Right ventricle myocardium superior (tissue), 1 donor: Measurements from ENCODE around the gene HECTD1. TPM values are rescaled to one million over a fixed set of nuclear protein-coding genes. Genes with fewer than 3 reads are reported as not detected.
A peak's percentile ranks its signal among the peaks of the same experiment; 100 is the strongest.

Source experiments
- ATAC-seq: fragments of 200-7000 bp; cut with Tn5 transposase; one replicate; pipeline ENCODE4 v1.9.1; 2020; ENCODE audit warnings: mild to moderate bottlenecking; ENCODE audit not compliant: poor library complexity
- DNase-seq: peaks from one replicate; pipeline ENCODE4 v3.0.0-alpha.2; 2020
- intact Hi-C: fragments of 100-400 bp; cut with DNase I; formaldehyde crosslinking; loops from one replicate; pipeline ENCODE4 v1.11.2; 2022
- total RNA-seq: library from RNA; stranded (reverse); fragmentation: NEBNext Ultra II Directional; extraction: Animal tissue kit (Norgen Biotek cat#: 25700); gene quantifications from one replicate; pipeline ENCODE4 v1.2.1, GENCODE V29; 2021
- donor health status: DM: no; HTN: yes; CAD: no; lungs with severe emphysema.

The HECTD1 gene
- total RNA-seq, 1 donor from 2014 or later = 145 TPM

DNA sequence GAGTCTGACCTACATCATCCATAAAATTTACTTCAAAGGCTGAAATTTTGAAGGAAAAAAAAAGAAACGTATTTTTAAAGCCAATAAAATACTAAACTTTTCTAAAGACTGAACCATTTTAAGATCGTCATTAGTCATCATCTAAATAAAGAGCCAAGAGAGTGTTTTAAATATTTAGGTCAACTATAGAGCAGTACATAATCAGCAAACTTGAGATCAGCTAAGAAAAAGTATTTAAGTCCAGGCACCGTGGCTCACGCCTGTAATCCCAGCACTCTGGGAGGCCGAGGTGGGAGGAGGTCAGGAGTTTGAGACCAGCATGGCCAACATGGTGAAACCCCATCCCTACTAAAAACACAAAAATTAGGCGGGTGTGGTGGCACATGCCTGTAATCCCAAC, 35.5 kb downstream of the HECTD1 start:
- intact Hi-C loops = no loop called here
- no peak for ATAC-seq

GRCh38 chr14:31170411-31170810, 37.2 kb downstream of the HECTD1 start:
- DNase-seq (no peak), ATAC-seq (no peak)
- intact Hi-C loops = no loop called here

More for the DNA sequence above, 35.5 kb downstream of the HECTD1 start:
- DNase-seq = no peak

DNA sequence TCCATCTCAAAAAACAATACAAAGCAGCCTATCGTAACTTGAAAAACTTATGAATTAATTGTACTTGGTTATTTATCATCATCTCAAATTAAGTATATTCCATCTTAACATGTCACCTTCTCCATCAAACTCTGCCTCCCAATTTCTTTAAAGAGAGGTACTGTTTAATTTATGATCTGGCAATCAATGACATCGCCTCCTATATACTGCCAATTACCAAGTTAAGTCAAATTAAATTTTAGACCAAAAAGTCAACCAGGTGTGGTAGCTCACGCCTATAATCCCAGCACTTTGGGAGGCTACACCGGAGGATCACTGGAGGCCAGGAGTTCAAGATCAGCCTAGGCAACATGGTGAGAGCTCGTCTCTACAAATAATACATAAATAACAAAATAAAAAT, 37.7 kb downstream of the HECTD1 start:
- no peak for ATAC-seq
- DNase-seq = no peak
- intact Hi-C loops = no loop called here

- intact Hi-C loops = no loop called here
- ATAC-seq (no peak), DNase-seq (no peak)
These were observed 40.6 kb downstream of the HECTD1 start for GRCh38 chr14:31167032-31167431.

- DNase-seq (no peak), ATAC-seq (peak; percentile 6)
- intact Hi-C loops = no loop called here
These were observed 41.4 kb downstream of the HECTD1 start for GRCh38 chr14:31166271-31166561.

- intact Hi-C loops = no loop called here
- DNase-seq = no peak
- no peak for ATAC-seq
These were observed 43.5 kb downstream of the HECTD1 start for GRCh38 chr14:31164115-31164514.

GRCh38 chr14:31162910-31163649, 44.5 kb downstream of the HECTD1 start:
- no peak for ATAC-seq
- intact Hi-C loops = no loop called here

GRCh38 chr14:31161274-31161673, 46.3 kb downstream of the HECTD1 start:
- no peak for DNase-seq
- intact Hi-C loops = no loop called here
- no peak for ATAC-seq

More at GRCh38 chr14:31162910-31163649, 44.5 kb downstream of the HECTD1 start:
- DNase-seq = no peak

- DNase-seq (no peak), ATAC-seq (no peak)
- intact Hi-C loops = no loop called here
These were observed 47.8 kb downstream of the HECTD1 start for GRCh38 chr14:31159682-31160296.

DNA sequence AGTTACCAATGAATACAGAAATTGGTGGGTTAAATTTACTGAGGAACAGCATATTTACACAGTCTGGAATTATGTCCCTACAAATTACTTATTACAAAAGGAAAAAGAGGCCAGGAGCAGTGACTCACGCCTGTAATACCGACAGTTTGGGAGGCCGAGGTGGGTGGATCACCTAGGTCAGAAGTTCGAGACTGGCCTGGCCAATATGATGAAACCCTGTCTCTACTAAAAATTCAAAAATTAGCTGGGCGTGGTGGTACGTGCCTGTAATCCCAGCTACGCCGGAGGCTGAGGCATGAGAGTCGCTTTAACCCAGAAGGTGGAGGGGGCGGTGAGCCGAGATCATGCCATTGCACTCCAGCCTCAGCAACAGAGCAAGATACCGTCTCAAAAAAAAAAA, 52.6 kb downstream of the HECTD1 start:
- DNase-seq = no peak
- intact Hi-C loops = no loop called here
- ATAC-seq = no peak

DNA sequence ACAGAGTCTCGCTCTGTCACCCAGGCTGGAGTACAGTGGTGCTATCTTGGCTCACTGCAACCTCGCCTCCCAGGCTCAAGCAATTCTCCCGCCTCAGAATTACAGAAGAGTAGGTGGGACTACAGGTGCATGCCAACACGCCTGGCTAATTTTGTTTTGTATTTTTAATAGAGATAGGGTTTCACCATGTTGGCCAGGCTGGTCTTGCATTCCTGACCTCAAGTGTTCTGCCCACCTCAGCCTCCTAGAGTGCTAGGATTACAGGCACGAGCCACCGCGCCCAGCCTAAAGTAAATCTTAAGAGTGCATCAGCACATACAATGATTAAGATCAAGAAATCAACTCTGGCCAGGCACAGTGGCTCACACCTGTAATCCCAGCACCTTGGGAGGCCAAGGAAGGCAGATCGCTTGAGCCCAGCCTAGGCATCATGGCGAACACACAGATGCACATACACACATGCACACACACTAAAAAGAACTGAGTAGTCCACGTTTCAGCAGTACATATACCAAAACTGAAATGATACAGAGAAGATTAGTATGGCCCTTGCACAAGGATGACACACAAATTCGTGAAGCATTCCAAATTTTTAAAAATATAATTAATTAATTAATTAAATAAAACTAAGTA, 65.0 kb downstream of the HECTD1 start:
- ATAC-seq = no peak

GRCh38 chr14:31139301-31139847, 68.2 kb downstream of the HECTD1 start:
- intact Hi-C loops = loop anchor here (10.0 kb wide), 1 partner anchor 205 kb away; no protein-coding TSS in a partner anchor
- ATAC-seq (no peak), DNase-seq (no peak)

More for the DNA sequence above, 65.0 kb downstream of the HECTD1 start:
- DNase-seq = no peak
- intact Hi-C loops = no loop called here

GRCh38 chr14:31138301-31138700, 69.3 kb downstream of the HECTD1 start:
- no peak for ATAC-seq
- intact Hi-C loops = loop anchor here (10.0 kb wide), 1 partner anchor 206 kb away; no protein-coding TSS in a partner anchor
- no peak for DNase-seq

DNA sequence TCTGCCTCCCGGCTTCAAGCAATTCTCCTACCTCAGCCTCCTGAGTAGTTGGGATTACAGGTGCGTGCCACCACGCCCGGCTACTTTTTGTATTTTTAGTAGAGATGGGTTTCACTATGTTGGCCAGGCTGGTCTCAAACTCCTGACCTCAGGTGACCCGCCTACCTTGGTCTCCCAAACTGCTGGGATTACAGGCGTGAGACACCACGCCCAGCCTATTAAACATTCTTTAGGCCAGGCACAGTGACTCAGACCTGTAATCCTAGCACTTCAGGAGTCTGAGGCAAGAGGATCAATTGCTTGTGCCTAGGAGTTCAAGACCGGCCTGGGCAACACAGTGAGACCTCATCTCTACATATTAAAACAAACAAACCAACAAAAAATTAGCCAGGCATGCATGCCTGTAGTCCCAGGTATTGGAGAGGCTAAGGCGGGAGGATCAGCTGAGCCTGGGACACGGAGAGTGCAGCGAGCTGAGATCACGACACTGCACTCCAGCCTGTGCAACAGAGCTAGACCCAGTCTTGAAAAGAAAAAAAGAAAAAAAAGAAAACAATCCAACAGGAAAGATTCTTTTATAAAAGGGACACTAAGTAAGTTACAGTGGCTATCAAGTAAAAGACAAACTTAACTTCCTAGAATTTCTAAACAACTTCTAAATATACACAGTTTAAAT, 70.2 kb downstream of the HECTD1 start:
- ATAC-seq (no peak), DNase-seq (no peak)
- intact Hi-C loops = loop anchor here (10.0 kb wide), 1 partner anchor 207 kb away; no protein-coding TSS in a partner anchor

DNA sequence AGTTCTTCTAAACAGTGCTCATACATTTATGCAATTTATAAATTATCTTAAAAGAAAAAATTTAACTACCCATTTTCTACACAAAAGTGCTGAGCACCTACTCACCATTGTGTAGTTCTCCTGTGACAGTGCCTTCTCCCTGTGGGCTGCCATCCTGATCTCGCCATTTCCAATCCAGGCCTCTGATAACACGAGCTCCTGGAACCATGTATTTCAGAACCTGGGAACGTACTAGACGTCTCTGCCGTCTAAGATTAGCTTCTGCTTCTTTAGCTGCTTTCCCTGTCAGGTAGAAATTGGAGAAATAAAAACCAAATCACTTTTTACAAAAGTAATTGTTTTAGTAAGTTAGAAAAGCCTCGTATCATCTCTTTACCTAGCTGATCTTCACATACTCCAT, 74.5 kb downstream of the HECTD1 start:
- intact Hi-C loops = loop anchor here (10.0 kb wide), 1 partner anchor 212 kb away; no protein-coding TSS in a partner anchor
- no peak for ATAC-seq
- DNase-seq = no peak

DNA sequence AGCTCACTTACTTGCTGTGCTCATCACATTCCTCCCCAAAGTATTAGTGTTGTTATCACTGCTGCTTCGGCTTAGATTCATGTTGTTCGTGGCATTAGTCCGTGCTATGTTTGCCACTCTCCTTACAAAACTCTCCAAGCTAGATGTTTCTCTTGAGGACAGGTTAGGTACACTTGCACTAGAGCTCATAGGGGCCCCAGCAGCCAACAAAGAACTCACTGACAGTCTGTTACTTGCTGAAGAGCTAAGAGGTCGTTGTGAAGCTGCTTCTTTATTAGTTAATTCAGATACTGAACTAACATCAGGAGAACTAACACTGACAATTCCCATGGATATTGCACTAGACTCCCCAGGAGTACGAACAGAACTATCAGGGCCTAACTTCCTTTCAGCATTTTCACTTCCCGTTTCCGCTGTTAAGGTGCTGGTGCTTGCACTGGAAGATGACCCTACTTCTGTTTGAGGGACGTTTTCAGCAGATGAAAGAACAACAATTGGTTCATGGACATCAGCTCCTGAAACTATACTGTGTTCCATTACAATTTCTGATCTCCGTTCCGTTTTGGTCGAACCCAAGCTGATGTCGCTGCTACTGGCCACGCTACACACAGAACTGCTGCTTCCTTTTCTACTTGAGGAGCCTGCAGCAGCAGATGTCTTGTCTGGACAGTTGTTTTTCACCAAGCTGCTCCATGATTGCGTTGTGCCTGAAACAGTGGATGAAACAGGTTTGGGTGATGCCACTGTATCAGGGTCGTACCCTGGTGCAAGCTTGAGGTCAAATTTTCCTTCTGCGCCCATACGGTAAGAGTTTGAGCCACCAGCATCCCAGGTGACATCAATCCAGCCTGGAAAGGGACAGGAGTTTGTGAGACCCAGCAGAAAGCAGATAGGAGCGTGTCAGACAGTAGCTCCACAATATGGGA, 78.7 kb downstream of the HECTD1 start:
- DNase-seq = no peak
- intact Hi-C loops = no loop called here
- no peak for ATAC-seq

DNA sequence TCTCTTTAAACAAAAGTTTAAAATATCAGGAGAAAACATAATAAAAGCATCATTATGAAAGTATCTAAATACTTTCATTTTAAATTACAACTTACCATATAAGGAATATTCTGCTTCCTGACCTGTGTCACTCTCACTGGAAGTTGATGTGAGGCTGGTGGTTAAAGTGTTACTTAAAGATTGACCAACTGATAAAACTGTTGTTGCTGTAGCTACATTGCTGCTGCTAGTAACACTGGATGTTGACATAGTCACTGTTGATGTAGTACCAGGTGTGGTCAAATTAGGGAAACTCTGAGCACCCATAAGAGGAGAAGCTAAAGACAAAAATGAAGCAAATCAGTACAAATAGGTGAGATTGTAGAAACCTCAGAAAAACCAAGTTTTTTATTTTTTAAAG, 79.9 kb downstream of the HECTD1 start:
- no peak for DNase-seq
- intact Hi-C loops = no loop called here
- ATAC-seq = no peak

DNA sequence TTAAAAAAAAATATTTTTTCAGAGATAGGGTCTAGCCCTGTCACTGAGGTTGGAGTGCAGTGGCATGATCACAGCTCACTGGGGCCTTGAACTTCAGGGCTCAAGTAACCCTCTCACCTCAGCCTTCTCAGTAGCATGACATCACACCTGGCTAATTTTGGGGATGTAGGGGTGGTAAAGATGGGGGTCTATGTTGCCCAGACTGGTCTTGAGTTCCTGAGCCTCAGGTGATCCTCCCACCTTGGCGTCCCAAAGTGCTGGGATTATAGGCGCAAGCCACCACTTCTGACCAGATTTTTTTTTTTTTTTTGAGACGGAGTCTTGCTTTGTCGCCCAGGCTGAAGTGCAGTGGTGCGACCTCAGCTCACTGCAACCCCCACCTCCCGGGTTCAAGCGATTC, 80.9 kb downstream of the HECTD1 start:
- DNase-seq (no peak), ATAC-seq (no peak)
- intact Hi-C loops = no loop called here
